ENCODE measurements around the gene FLNB.

Gene FLNB

GRCh38 chr3:58084788-58085543 is 76.7 kb downstream of the FLNB start:
- no peak for DNase-seq

- DNase-seq = no peak
Observed at GRCh38 chr3:58085616-58086015, 77.4 kb downstream of the FLNB start.

GRCh38 chr3:58088501-58088900 is 80.3 kb downstream of the FLNB start:
- DNase-seq = no peak

- DNase-seq = no peak
Observed at GRCh38 chr3:58090351-58090750, 82.1 kb downstream of the FLNB start.

GRCh38 chr3:58092521-58092920 is 84.3 kb downstream of the FLNB start:
- no peak for DNase-seq

GRCh38 chr3:58093574-58094195 is 85.5 kb downstream of the FLNB start:
- DNase-seq = no peak

GRCh38 chr3:58094657-58095056 is 86.4 kb downstream of the FLNB start:
- DNase-seq = no peak

- no peak for DNase-seq
Observed at GRCh38 chr3:58095603-58096138, 87.4 kb downstream of the FLNB start.

GRCh38 chr3:58098531-58098930 is 90.3 kb downstream of the FLNB start:
- DNase-seq = no peak

GRCh38 chr3:58099865-58100264 is 91.6 kb downstream of the FLNB start:
- DNase-seq = no peak

GRCh38 chr3:58101499-58102389 is 93.5 kb downstream of the FLNB start:
- no peak for DNase-seq

- DNase-seq = no peak
Observed at GRCh38 chr3:58102390-58102750, 94.1 kb downstream of the FLNB start.

- DNase-seq = no peak
Observed at GRCh38 chr3:58102976-58103451, 94.8 kb downstream of the FLNB start.

GRCh38 chr3:58104151-58104550 is 95.9 kb downstream of the FLNB start:
- DNase-seq = no peak

- DNase-seq = no peak
Observed at GRCh38 chr3:58104712-58105111, 96.5 kb downstream of the FLNB start.

GRCh38 chr3:58105196-58105595 is 97.0 kb downstream of the FLNB start:
- DNase-seq = no peak

- no peak for DNase-seq
Observed at GRCh38 chr3:58106061-58106460, 97.8 kb downstream of the FLNB start.

- DNase-seq = no peak
Observed at GRCh38 chr3:58106640-58107039, 98.4 kb downstream of the FLNB start.

- DNase-seq = no peak
Observed at GRCh38 chr3:58107597-58107996, 99.4 kb downstream of the FLNB start.

GRCh38 chr3:58109752-58110151 is 101.5 kb downstream of the FLNB start:
- no peak for DNase-seq

- no peak for DNase-seq
Observed at GRCh38 chr3:58111513-58112184, 103.4 kb downstream of the FLNB start.

- DNase-seq = no peak
Observed at GRCh38 chr3:58112185-58112535, 103.9 kb downstream of the FLNB start.

GRCh38 chr3:58115175-58115574 is 107.0 kb downstream of the FLNB start:
- DNase-seq = no peak
